ENCODE results near the gene KPNB1. TPM values are rescaled to one million over a fixed set of nuclear protein-coding genes. Genes with fewer than 3 reads are reported as not detected.

The KPNB1 gene
- polyA plus RNA-seq, 1 donor: 164 TPM

- H3K27ac ChIP-seq (ENCODE audit: low read length): no peak overlapping the region
- peaks cover 34% of the 10 kb centered on the region for H3K27me3 ChIP-seq (ENCODE audit: control insufficient read depth, insufficient read depth, low read length)
- no peak for DNase-seq
- H3K36me3 ChIP-seq (ENCODE audit: control insufficient read depth, insufficient read depth, low read length): peaks cover 10% of the 10 kb centered on the region
- WGBS (ENCODE audit: insufficient coverage, low lambda C conversion rate): no CpG with 5 or more reads among the region's 15 CpGs
- no peak overlapping the region for H3K4me3 ChIP-seq (ENCODE audit: low read length)
- H3K4me1 ChIP-seq (ENCODE audit: control insufficient read depth, insufficient read depth, low read length): no peaks in the 10 kb centered on the region
- no peaks in the 10 kb centered on the region for H3K9me3 ChIP-seq (ENCODE audit: control insufficient read depth, low read depth, low read length)
These were observed 61.8 kb downstream of the KPNB1 start for GRCh38 chr17:47711366-47712099.

- no CpG with 5 or more reads among the region's 5 CpGs for WGBS (ENCODE audit: insufficient coverage, low lambda C conversion rate)
- Histone ChIP-seq H3K27ac (ENCODE audit: low read length) (no peak overlapping the region), H3K4me3 (ENCODE audit: low read length) (no peak overlapping the region)
These were observed 62.8 kb downstream of the KPNB1 start for GRCh38 chr17:47712330-47713023.

GRCh38 chr17:47713980-47714700 is 64.4 kb downstream of the KPNB1 start:
- H3K36me3 ChIP-seq (ENCODE audit: control insufficient read depth, insufficient read depth, low read length): peaks cover 10% of the 10 kb centered on the region
- no peak overlapping the region for H3K27ac ChIP-seq (ENCODE audit: low read length)
- H3K9me3 ChIP-seq (ENCODE audit: control insufficient read depth, low read depth, low read length): no peaks in the 10 kb centered on the region
- DNase-seq: peak in 1 of 2 donors; percentile 34
- no peak overlapping the region for H3K4me3 ChIP-seq (ENCODE audit: low read length)
- peaks cover 51% of the 10 kb centered on the region for H3K27me3 ChIP-seq (ENCODE audit: control insufficient read depth, insufficient read depth, low read length)
- WGBS (ENCODE audit: insufficient coverage, low lambda C conversion rate): no CpG with 5 or more reads among the region's 15 CpGs
- H3K4me1 ChIP-seq (ENCODE audit: control insufficient read depth, insufficient read depth, low read length): no peaks in the 10 kb centered on the region

More at GRCh38 chr17:47712330-47713023, 62.8 kb downstream of the KPNB1 start:
- Histone ChIP-seq H3K4me1 (ENCODE audit: control insufficient read depth, insufficient read depth, low read length) (no peaks in the 10 kb centered on the region), H3K36me3 (ENCODE audit: control insufficient read depth, insufficient read depth, low read length) (peaks cover 10% of the 10 kb centered on the region), H3K27me3 (ENCODE audit: control insufficient read depth, insufficient read depth, low read length) (peaks cover 40% of the 10 kb centered on the region), H3K9me3 (ENCODE audit: control insufficient read depth, low read depth, low read length) (no peaks in the 10 kb centered on the region)
- DNase-seq: no peak

- WGBS (ENCODE audit: insufficient coverage, low lambda C conversion rate): no CpG with 5 or more reads among the region's 6 CpGs
- no peak overlapping the region for H3K27ac ChIP-seq (ENCODE audit: low read length)
- H3K36me3 ChIP-seq (ENCODE audit: control insufficient read depth, insufficient read depth, low read length): peaks cover 5% of the 10 kb centered on the region
- no peaks in the 10 kb centered on the region for H3K4me1 ChIP-seq (ENCODE audit: control insufficient read depth, insufficient read depth, low read length)
- H3K27me3 ChIP-seq (ENCODE audit: control insufficient read depth, insufficient read depth, low read length): peaks cover 58% of the 10 kb centered on the region
- no peaks in the 10 kb centered on the region for H3K9me3 ChIP-seq (ENCODE audit: control insufficient read depth, low read depth, low read length)
- no peak overlapping the region for H3K4me3 ChIP-seq (ENCODE audit: low read length)
- DNase-seq: no peak
These were observed 65.2 kb downstream of the KPNB1 start for GRCh38 chr17:47714773-47715396.

- H3K4me3 ChIP-seq (ENCODE audit: low read length): no peak overlapping the region
- WGBS (ENCODE audit: insufficient coverage, low lambda C conversion rate): no CpG with 5 or more reads among the region's 10 CpGs
- peaks cover 67% of the 10 kb centered on the region for H3K27me3 ChIP-seq (ENCODE audit: control insufficient read depth, insufficient read depth, low read length)
These were observed 66.1 kb downstream of the KPNB1 start for GRCh38 chr17:47715669-47716325.

GRCh38 chr17:47716375-47716774 is 66.7 kb downstream of the KPNB1 start:
- H3K36me3 ChIP-seq (ENCODE audit: control insufficient read depth, insufficient read depth, low read length): no peaks in the 10 kb centered on the region
- peaks cover 3% of the 10 kb centered on the region for H3K4me1 ChIP-seq (ENCODE audit: control insufficient read depth, insufficient read depth, low read length)
- no CpG with 5 or more reads among the region's 3 CpGs for WGBS (ENCODE audit: insufficient coverage, low lambda C conversion rate)
- no peak for DNase-seq
- peaks cover 4% of the 10 kb centered on the region for H3K9me3 ChIP-seq (ENCODE audit: control insufficient read depth, low read depth, low read length)
- peaks cover 73% of the 10 kb centered on the region for H3K27me3 ChIP-seq (ENCODE audit: control insufficient read depth, insufficient read depth, low read length)
- H3K27ac ChIP-seq (ENCODE audit: low read length): no peak overlapping the region
- no peak overlapping the region for H3K4me3 ChIP-seq (ENCODE audit: low read length)

More at GRCh38 chr17:47715669-47716325, 66.1 kb downstream of the KPNB1 start:
- Histone ChIP-seq H3K27ac (ENCODE audit: low read length) (no peak overlapping the region), H3K9me3 (ENCODE audit: control insufficient read depth, low read depth, low read length) (peaks cover 1% of the 10 kb centered on the region), H3K36me3 (ENCODE audit: control insufficient read depth, insufficient read depth, low read length) (peaks cover 2% of the 10 kb centered on the region), H3K4me1 (ENCODE audit: control insufficient read depth, insufficient read depth, low read length) (no peaks in the 10 kb centered on the region)
- DNase-seq: no peak

GRCh38 chr17:47717261-47717697 is 67.6 kb downstream of the KPNB1 start:
- Histone ChIP-seq H3K27ac (ENCODE audit: low read length) (no peak overlapping the region), H3K9me3 (ENCODE audit: control insufficient read depth, low read depth, low read length) (peaks cover 4% of the 10 kb centered on the region), H3K4me3 (ENCODE audit: low read length) (no peak overlapping the region), H3K36me3 (ENCODE audit: control insufficient read depth, insufficient read depth, low read length) (no peaks in the 10 kb centered on the region), H3K27me3 (ENCODE audit: control insufficient read depth, insufficient read depth, low read length) (peaks cover 81% of the 10 kb centered on the region), H3K4me1 (ENCODE audit: control insufficient read depth, insufficient read depth, low read length) (peaks cover 3% of the 10 kb centered on the region)
- no peak for DNase-seq
- no CpG with 5 or more reads among the region's 2 CpGs for WGBS (ENCODE audit: insufficient coverage, low lambda C conversion rate)

GRCh38 chr17:47717979-47718621 is 68.4 kb downstream of the KPNB1 start:
- WGBS (ENCODE audit: insufficient coverage, low lambda C conversion rate): 0% methylated on average over 1 of the region's 9 CpGs
- no peak overlapping the region for H3K27ac ChIP-seq (ENCODE audit: low read length)
- H3K4me1 ChIP-seq (ENCODE audit: control insufficient read depth, insufficient read depth, low read length): peaks cover 3% of the 10 kb centered on the region
- no peaks in the 10 kb centered on the region for H3K36me3 ChIP-seq (ENCODE audit: control insufficient read depth, insufficient read depth, low read length)
- no peak overlapping the region for H3K4me3 ChIP-seq (ENCODE audit: low read length)
- H3K9me3 ChIP-seq (ENCODE audit: control insufficient read depth, low read depth, low read length): peaks cover 4% of the 10 kb centered on the region
- H3K27me3 ChIP-seq (ENCODE audit: control insufficient read depth, insufficient read depth, low read length): peaks cover 80% of the 10 kb centered on the region
- DNase-seq: no peak

GRCh38 chr17:47718634-47719405 is 69.1 kb downstream of the KPNB1 start:
- no peak for DNase-seq
- H3K27ac ChIP-seq (ENCODE audit: low read length): no peak overlapping the region
- no peak overlapping the region for H3K4me3 ChIP-seq (ENCODE audit: low read length)
- H3K27me3 ChIP-seq (ENCODE audit: control insufficient read depth, insufficient read depth, low read length): peaks cover 76% of the 10 kb centered on the region
- H3K9me3 ChIP-seq (ENCODE audit: control insufficient read depth, low read depth, low read length): peaks cover 4% of the 10 kb centered on the region
- 40% methylated on average over 1 of the region's 8 CpGs for WGBS (ENCODE audit: insufficient coverage, low lambda C conversion rate)
- no peaks in the 10 kb centered on the region for H3K36me3 ChIP-seq (ENCODE audit: control insufficient read depth, insufficient read depth, low read length)
- peaks cover 3% of the 10 kb centered on the region for H3K4me1 ChIP-seq (ENCODE audit: control insufficient read depth, insufficient read depth, low read length)

Data from large intestine (tissue), 3 donors.